ENCODE results near the gene CD72.
"Not testable (repeated sequence)": the region's sequence is repeated elsewhere in the genome, so short reads cannot be mapped to it uniquely, and the experiment has no call there.

The CD72 gene

DNA sequence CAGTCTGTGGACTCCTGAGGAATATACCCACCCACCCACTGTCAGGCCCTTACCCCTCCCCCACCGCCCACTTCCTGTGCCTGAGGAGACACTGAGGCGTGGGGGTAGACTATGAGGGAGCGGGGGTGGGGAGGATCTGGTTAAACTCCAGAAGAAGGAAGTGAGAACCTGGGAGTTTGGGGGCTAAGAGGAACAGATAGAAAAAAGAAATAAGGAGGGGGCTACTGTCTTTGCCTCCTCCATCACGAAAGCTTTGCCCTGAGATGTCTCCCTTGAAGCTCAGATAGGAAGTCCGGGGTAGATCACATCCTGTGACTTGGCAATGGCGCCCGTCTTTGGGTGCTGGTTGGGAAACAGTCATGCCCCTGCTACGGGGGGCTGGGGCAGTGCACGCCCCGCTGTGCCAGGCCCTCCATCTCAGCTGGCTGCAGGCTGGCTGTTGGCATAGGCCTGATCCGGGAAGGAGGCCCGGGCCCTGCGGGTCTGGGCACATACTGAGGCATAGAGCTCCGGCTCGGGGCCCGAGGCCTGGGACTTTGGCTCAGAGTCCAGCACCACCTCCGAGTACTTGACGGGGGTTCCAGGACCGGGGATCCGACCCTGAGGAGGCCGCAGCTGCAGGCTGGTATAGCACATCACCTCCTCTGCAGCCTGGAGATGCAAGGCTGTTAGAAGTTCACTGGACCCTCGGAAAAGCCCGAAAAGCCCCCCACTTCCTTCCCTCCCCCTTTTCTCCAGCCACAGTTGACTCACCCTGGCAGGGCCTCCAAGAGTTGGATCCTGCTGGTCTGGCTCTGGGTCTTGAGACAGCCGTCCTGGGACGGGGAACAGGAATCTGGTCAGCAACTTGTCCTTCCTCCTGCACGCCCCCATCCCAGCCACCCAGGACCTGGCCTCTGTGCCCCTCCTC is 31.5 kb upstream of the CD72 start:
- no peak for DNase-seq (ENCODE audit: low read depth in 2 of 2)

DNA sequence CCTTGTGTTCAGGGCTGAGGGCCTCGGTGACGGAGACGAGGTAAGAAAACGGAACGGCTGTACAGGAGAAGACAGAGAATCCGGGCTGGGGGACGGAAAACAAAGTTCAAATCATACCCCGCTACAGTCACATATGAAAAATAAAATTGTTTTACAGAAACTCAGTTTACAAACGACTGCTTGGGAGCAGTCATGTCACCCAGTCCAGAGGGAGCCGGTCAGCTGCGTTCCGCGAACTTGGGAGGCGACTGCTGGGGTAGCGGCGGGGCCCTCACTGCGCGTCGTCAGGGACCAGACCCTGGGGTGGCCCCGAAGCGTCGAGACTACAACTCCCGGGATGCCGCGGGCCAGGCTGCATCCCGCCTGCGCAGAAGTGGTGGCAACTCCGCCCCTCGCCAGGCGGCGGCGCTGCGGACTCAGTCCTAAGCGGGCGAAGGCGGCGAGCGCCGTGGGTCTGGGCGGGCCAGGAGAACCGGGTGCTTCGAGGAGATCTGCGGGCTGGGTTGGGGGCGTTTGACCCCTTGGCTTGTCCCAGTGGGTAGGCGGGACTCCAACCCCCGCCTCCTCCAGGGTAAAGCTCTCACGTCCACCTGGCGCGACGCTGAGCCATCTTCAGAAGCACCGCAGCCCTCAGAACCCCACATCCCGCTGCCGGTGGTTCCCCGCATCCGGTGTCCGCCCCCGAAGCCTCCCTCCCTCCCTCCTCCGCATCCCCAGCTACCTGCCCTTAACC is 28.5 kb upstream of the CD72 start:
- DNase-seq (ENCODE audit: low read depth in 2 of 2): peak; percentile 78 to 85

DNA sequence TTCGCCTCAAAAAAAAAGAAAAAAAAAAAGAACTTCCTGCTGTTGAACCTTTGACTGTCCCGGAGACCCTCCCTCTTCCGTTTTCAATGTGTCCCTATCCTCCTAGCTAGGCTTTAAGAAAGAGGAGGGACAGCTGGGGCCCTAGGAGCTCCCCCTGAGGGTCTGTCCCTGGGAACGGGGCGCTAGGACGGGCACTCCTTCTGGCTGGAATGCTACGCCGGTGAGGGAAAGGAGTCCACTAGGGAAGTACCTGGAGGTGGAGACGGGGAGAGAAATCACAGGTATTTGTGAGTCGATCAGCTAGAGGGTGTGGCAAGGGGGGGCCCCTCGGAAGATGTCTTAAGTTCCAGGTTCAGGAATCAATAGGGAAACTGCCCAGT is 27.9 kb upstream of the CD72 start:
- no peak for DNase-seq (ENCODE audit: low read depth in 2 of 2)

DNA sequence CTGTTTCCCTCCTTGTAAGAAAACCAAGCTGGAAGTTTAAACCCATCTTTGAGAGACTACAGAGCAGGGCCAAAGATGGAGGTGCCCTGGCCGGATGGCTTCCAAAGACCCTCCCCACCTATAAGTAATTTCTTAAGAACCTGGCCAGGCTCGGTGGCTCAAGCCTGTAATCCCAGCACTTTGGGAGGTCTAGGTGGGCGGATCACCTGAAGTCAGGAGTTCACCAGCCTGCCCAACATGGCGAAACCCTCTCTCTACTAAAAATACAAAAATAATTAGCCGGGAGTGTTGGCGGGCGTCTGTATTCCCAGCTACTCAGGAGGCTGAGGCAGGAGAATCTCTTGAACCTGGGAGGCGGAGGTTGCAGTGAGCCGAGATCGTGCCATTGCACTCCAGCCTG is 27.5 kb upstream of the CD72 start:
- DNase-seq (ENCODE audit: low read depth in 2 of 2): not testable (repeated sequence)

DNA sequence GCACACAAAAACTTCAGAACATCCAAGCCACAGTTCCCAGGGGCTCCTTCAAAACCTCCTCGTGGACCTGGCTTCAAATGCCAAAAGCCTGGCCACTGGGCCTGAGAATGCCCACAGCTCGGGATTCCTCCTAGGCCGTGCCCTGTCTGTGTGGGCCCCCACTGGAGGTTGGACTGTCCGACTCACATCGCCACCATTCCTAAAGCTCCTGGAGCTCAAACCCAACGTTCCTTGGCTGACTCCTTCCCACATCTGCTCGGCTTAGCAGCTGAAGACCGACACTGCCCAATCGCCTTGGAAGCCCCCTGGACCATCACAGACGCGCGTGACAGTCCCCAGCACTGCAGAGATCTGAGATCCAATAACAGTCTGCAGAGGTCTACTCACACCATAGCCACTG is 24.8 kb upstream of the CD72 start:
- DNase-seq (ENCODE audit: low read depth in 2 of 2): no peak

DNA sequence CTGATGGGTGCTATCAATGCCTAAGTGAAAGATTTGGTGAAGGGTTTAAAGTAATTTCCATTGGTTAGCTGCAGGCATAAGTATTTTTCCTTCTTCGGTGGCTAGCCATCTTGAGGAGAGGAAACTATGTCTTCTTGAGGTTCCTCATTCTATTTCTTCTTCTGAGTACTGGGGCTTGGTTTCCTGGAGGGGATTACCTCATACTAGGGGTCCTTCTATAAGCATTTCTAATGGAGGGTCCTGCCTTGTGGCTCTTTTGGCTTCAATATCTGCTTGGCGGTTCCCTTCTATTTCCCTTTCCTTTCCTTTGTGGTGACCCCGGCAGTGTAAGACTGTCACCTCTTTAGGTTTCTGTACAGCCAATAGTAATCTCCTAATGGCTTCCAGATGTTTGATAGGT is 23.3 kb upstream of the CD72 start:
- DNase-seq (ENCODE audit: low read depth in 2 of 2): not testable (repeated sequence)

DNA sequence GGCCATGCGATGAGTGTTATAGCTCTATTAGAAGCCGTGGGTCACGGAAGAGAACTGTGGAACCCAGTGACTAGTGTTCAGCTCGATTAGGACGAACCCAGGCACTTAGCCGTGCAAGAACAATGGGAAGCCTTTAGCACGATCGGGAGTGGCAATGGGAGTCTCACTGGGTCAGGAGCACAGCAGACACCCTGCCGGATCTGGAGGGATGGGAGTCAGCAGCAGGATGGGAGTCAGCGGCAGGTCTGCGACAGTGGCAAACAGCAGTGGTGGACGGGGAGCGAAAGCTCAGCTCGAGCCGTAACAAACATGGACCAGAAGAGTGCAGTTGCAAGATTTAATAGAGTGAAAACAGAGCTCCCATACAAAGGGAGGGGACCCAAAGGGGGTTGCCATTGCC is 22.2 kb upstream of the CD72 start:
- not testable (repeated sequence) for DNase-seq (ENCODE audit: low read depth in 2 of 2)

DNA sequence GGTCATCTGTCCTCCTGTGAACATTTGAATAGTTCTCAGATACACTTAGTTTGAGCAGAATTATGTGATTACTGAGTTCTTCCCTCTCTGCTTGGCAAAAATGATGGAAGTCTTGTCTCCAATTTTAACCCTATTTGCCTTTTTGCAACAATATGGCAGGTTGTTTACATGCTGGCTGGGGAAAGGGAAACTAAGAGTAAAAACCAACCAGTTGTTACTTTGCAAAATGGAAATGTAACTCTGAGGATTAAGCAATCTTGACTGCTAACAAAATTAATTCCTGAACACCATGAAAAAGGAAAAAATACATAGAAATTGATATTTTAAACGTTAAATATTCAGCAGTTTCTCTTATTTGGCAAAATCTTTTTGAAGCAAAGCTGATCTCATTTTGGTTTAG is 21.4 kb upstream of the CD72 start:
- DNase-seq (ENCODE audit: low read depth in 2 of 2): no peak

DNA sequence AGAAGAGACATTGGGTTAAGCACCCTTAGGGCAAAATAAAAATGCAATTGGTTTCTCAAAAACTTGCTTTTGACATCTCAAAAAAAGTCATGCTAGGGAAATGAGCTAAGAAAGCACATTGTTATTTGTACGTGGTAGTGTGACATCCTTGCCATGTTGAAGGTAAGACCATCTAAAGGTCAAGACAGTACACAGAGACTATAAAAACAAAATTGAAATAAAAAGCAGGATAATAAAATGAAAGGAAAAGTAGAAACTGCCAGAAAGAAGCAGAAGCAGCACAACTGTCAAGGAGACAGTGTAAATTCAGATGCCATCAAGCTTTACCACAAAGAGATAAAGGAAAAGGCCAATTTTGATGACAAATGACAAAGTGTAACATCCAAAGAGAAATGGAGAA is 21.0 kb upstream of the CD72 start:
- DNase-seq (ENCODE audit: low read depth in 2 of 2): not testable (repeated sequence)

DNA sequence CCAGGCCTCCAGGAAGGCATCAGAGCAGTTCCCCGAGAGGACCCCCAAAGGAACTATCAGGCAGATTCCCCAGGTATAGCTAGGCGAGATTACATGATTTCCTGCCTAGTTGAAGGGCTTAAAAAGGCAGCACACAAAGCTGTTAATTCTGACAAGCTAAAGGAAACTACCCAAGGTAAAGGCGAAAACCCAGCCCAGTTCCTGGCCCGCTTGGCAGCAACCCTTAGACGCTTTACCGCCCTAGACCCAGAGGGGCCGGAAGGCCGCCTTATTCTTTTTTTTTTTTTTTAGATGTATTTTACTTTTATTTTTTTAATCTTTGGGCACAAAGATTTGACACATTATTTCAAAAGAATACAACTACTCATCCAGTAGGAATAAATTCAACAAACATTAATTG is 20.5 kb upstream of the CD72 start:
- DNase-seq (ENCODE audit: low read depth in 2 of 2): not testable (repeated sequence)

DNA sequence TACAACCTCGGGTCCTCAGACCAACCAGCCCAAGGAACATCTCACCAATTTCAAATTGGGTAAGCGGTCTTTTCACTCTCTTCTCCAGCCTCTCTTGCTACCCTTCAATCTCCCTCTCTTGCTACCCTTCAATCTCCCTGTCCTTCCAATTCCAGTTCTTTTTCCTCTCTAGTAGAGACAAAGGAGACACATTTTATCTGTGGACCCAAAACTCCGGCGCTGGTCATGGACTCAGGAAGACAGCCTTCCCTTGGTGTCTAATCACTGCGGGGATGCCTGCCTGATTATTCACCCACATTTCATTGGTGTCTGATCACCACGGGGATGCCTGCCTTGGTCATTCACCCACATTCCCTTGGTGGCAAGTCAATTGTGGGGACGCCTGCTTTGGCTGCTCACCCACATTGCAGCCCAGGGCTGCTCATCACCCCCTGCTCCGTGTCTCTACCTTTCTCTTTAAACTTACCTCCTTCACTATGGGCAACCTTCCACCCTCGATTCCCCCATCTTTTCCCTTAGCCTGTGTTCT is 19.3 kb upstream of the CD72 start:
- not testable (repeated sequence) for DNase-seq (ENCODE audit: low read depth in 2 of 2)

DNA sequence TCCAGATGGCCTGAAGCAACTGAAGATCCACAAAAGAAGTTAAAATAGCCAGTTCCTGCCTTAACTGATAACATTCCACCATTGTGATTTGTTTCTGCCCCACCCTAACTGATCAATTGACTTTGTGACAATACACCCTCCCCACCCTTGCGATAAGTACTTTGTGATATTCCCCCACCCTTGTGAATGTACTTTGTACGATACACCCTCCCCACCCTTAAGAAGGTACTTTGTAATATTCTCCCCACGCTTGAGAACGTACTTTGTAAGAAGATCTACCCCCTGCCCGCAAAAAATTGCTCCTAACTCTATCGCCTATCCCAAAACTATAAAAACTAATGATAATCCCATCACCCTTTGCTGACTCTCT is 18.6 kb upstream of the CD72 start:
- not testable (repeated sequence) for DNase-seq (ENCODE audit: low read depth in 2 of 2)

DNA sequence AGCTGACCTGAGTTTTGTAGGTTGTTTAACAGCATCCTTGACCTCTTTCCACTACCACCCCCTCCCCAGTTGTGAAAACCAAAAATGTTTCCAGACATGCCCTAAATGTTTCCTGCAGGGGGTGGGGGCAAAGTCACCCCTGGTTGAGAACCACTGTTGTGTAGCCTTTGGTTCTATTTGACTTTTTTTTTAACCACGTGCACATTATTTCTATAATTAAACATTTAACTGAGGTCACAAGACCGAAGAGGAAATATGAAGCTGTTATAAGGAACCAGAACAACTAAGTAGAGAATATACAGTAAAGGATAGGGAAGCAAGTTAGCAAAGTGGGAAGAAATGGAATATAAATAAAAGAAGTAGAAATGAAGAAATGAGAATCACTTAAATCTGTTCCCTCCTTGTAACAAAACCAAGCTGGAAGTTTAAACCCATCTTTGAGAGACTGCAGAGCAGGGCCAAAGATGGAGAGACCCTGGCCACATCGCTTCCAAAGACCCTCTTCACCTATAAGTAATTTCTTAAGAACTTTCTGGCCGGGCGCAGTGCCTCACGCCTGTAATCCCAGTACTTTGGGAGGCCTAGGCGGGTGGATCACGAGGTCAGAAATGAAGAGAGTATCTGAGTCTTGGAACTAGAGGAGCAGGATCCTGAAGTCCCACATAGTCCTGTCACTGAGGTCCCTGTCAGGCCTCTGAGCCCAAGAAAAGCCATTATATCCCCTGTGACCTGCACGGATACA is 18.1 kb upstream of the CD72 start:
- DNase-seq (ENCODE audit: low read depth in 2 of 2): no peak

DNA sequence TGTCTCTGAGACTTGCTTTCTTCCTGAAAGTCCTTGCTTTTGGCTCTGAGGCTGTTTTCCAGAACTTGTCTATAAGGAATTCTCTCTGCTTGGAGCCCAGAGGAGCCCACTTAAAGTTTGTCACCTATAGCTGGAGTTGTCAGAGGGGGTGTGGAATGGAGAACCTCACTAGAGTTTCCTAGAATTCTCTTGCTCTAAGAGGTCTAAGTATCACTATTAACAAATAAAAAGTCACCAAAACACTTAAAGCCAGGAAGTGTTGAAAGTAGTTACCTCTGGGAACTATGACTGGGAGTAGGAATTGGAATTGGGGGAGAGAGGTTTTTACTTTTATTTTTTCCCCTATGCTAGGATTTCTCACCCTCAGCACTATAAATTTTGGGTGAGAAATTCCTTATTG is 17.5 kb upstream of the CD72 start:
- DNase-seq (ENCODE audit: low read depth in 2 of 2): no peak

DNA sequence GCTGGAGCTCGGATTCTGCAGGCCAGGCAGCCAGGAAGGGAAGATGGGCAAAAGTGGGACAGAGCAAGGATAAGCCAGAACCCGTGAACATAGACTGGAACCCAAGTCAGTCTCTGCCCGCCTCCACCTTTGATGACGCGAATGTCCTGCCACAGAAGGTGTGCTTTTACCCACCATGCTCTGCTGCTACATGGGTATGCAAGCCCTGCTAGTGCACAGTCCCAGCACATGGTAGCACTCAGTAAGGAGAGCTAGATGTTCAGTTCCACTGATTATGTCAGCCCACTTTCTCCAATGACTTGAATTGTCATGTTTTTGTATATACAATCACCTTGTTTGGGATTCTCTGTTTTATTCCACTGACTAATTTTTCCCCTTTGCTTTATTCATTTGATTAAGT is 11.4 kb upstream of the CD72 start:
- DNase-seq (ENCODE audit: low read depth in 2 of 2): no peak

DNA sequence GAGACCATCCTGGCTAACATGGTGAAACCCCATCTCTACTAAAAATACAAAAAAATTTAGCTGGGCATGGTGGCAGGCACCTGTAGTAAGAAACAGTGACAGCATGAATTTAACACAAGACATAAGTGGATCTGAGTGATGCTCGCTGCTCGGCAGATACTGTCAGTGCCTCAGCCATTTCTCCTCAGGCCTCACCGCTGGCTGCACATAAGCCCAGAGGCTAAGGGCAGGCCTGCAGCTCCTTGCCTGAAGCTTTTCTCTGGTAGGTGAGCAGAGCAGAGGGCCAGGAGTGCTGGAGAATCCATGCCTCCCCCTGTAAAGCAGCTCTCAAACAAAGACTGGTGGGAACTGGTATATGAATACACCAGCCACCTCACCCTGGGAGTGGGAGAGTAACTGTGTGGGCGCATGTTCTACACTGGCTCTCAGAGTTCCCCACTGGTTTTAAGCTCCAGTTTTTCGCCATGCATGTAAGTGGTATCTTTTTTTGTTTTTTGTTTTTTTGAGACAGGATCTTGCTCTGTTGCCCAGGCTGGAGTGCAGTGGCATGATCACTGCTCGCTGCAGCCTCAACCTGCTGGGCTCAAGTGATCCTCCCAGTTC is 10.3 kb upstream of the CD72 start:
- DNase-seq (ENCODE audit: low read depth in 2 of 2): no peak

DNA sequence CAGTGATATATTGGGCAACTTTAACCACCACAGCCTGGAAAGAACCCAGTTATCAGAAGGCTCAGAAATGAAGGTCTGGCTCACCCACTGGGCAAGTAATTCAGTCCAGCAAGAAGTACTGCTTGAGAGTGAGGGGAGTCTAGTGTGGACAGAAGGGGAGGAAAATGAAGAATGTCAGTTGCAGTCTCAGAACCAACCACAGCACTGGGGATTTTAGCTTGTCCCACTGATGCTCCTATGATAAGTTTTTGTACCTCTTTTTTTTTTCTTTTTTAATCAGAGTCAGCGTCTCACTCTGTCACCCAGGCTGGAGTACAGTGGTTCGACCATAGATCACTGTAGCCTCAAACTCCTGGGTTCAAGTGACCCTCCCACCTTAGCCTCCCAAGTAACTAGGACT is 9.4 kb upstream of the CD72 start:
- no peak for DNase-seq (ENCODE audit: low read depth in 2 of 2)

DNA sequence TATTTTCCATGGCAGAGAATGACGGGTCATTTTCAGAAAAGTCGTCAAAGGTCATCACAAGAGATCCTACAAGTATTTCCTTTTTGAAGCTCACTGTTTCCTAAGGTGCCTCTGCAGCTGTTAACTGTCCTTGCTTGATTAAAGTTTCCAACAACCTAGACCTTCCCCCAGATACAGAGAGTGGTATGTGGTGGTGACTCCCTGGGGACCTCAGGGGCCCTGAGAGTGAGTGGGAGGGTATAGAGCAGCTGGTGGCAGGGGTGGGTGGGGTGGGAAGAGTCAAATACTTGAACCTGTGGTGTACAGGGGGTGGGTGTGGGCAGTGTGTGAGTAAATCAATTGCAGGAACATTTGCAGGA is 1.6 kb upstream of the CD72 start:
- peak in 1 of 2 donors; percentile 45 for DNase-seq (ENCODE audit: low read depth in 2 of 2)

DNA sequence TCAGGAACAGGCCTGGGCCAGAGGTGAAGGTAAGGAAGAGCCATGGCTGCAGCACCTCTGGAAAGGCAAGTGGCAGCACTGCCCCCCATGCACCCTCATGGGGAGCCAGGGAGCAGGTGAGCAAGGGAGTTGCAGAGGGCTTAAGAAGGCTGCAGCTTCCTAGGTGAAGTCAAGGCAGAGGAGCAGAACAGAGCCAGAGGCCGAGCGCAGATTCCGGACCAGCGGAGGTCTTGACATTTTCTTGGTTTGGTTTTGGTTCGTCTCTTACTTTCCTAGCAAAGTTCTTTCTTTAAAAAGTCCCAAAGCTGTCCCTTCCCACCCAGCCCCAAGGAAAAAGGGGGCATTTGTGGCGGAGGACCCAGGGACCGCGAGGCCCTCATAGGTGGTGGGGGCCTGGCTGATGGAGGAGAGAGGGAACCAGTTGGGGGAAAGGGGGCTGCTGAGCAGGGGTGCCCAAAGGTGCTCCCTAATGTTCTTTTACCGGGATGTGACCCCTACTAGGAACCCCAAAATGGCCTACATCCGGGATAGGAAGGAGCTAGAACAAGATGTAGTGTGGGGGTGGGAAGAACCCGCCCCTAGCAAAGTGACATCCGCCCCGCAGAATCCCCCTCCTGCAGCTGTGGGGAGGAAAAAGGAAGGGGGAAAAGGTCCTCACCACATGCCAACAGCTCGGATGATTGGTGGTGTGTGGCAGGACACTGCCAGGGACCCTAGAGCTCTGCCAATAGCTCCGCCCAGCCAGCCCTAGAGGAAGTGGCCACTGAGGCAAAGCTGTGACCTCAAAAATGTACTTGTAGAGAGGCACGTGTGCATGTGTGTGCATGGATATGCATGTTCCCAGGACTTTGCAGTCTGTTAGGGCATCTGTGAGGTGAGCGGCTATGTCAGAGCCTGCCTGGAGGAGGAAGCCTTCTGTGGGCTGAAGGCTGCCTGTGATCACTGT is 914 bp upstream of the CD72 start:
- peak; percentile 38 for DNase-seq (ENCODE audit: low read depth in 2 of 2)

DNA sequence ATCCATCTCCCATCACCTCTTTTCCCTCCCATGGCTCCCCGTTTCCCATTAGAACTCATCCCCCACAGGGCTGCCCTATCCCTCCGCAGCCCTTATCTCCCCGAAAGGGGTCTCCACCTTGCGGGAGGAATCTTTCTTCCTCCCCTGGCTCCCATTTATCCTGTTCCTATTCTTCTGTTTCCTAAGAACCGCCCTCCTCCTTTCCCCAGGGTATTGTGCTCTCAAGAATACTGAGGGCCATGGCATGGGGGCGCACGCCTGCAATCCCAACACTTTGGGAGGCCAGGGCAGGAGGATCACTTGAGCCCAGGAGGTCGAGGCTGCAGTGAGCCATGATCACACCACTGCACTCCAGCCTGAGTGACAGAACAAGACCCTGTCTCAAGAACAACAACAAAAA is 665 bp downstream of the CD72 start:
- no peak for DNase-seq (ENCODE audit: low read depth in 2 of 2)

Measured in stimulated activated CD8-positive, alpha-beta memory T cell treated with anti-CD3 and anti-CD28 coated beads, Interleukin-7, amount 100 ng/mL, for 4 hours (primary cell).